GM23338 (cell line): Measurements from ENCODE around the gene SLC25A25. TPM values are rescaled to one million over a fixed set of nuclear protein-coding genes. Genes with fewer than 3 reads are reported as not detected.
A peak's percentile ranks its signal among the peaks of the same experiment; 100 is the strongest.

Source experiments
- ATAC-seq: fragments of 200-7000 bp; cut with Tn5 transposase; 3 replicates; pipeline ENCODE4 v1.9.1; 2020
- DNase-seq: peaks from one replicate; pipeline ENCODE4 v3.0.0-alpha.2; 2015; ENCODE audit warnings: low spot score
- H2AFZ ChIP-seq: fragments of 200-600 bp; sonication (generic); 2 replicates; pipeline ENCODE4 v1.8.0; 2016; ENCODE audit warnings: antibody characterized with exemption, mild to moderate bottlenecking, moderate library complexity
- H3F3A ChIP-seq: fragments of 200-600 bp; sonication (generic); replicated peaks from 2 replicates; pipeline ENCODE4 v1.8.0; 2017; ENCODE audit warnings: antibody characterized with exemption, mixed run types, low read depth
- H3K27ac ChIP-seq: fragments of 200-600 bp; sonication (generic); 2 replicates; pipeline ENCODE4 v1.6.1; 2016; ENCODE audit warnings: low read depth
- H3K27me3 ChIP-seq: fragments of 200-600 bp; sonication (generic); 2 replicates; pipeline ENCODE4 v1.8.0; 2016; ENCODE audit warnings: mild to moderate bottlenecking, mixed run types, moderate library complexity; ENCODE audit not compliant: insufficient read depth
- H3K36me3 ChIP-seq: fragments of 200-600 bp; sonication (generic); 2 replicates; pipeline ENCODE4 v1.8.0; 2016; ENCODE audit warnings: mild to moderate bottlenecking; ENCODE audit not compliant: insufficient read depth
- H3K4me1 ChIP-seq: fragments of 200-600 bp; sonication (generic); 2 replicates; pipeline ENCODE4 v1.8.0; 2016; ENCODE audit warnings: mild to moderate bottlenecking, moderate library complexity; ENCODE audit not compliant: insufficient read depth
- H3K4me2 ChIP-seq: fragments of 200-600 bp; sonication (generic); 2 replicates; pipeline ENCODE4 v1.7.1; 2017; ENCODE audit warnings: mixed run types
- H3K4me3 ChIP-seq: fragments of 200-600 bp; sonication (generic); 2 replicates; pipeline ENCODE4 v1.6.1; 2016; ENCODE audit warnings: mixed run types
- H3K79me2 ChIP-seq: fragments of 200-600 bp; sonication (generic); replicated peaks from 2 replicates; pipeline ENCODE4 v1.8.0; 2017; ENCODE audit warnings: mild to moderate bottlenecking; ENCODE audit not compliant: insufficient read depth
- H3K9me2 ChIP-seq: fragments of 200-600 bp; sonication (generic); 2 replicates; pipeline ENCODE4 v1.8.0; 2017; ENCODE audit not compliant: insufficient read depth
- H4K20me1 ChIP-seq: fragments of 200-600 bp; sonication (generic); replicated peaks from 2 replicates; pipeline ENCODE4 v1.8.0; 2017; ENCODE audit warnings: mild to moderate bottlenecking; ENCODE audit not compliant: insufficient read depth
- H3K27ac Mint-ChIP-seq: 2 replicates; pipeline ENCODE4 v1.8.0; 2020; ENCODE audit warnings: inconsistent platforms, mild to moderate bottlenecking, moderate library complexity, mixed read lengths
- H3K27me3 Mint-ChIP-seq: 3 replicates; pipeline ENCODE4 v1.8.0; 2022; ENCODE audit warnings: low read depth, mild to moderate bottlenecking, moderate library complexity, mixed read lengths, inconsistent platforms; ENCODE audit not compliant: insufficient read depth, poor library complexity
- H3K36me3 Mint-ChIP-seq: 3 replicates; pipeline ENCODE4 v1.8.0; 2021; ENCODE audit warnings: low read depth, mild to moderate bottlenecking, inconsistent platforms, moderate library complexity, mixed read lengths
- H3K4me1 Mint-ChIP-seq: 3 replicates; pipeline ENCODE4 v1.8.0; 2020; ENCODE audit warnings: mild to moderate bottlenecking, inconsistent platforms, mixed read lengths
- H3K4me3 Mint-ChIP-seq: 3 replicates; pipeline ENCODE4 v1.8.0; 2021; ENCODE audit warnings: moderate library complexity, mild to moderate bottlenecking, inconsistent platforms, mixed read lengths
- H3K9me3 Mint-ChIP-seq: 3 replicates; pipeline ENCODE4 v1.8.0; 2020; ENCODE audit warnings: moderate library complexity, mild to moderate bottlenecking, inconsistent platforms, mixed read lengths
- CREB1 ChIP-seq: fragments of 250-450 bp; sonication (Bioruptor Pico); IDR thresholded peaks from 2 replicates; pipeline ENCODE4 v1.5.0; 2020; ENCODE audit warnings: low read depth, mild to moderate bottlenecking, moderate library complexity
- EZH2 ChIP-seq: fragments of 200-600 bp; sonication (generic); IDR thresholded peaks from one replicate; pipeline ENCODE4 v1.8.0; 2017; ENCODE audit warnings: antibody characterized with exemption, mild to moderate bottlenecking, low read depth; ENCODE audit not compliant: unreplicated experiment
- EZH2phosphoT487 ChIP-seq: fragments of 200-600 bp; sonication (generic); IDR thresholded peaks from one replicate; pipeline ENCODE4 v1.8.1; 2018; ENCODE audit warnings: antibody characterized with exemption; ENCODE audit not compliant: unreplicated experiment
- STAT1 ChIP-seq: IDR thresholded peaks from one replicate; pipeline ENCODE4 v1.6.1; 2016; ENCODE audit warnings: antibody characterized with exemption; ENCODE audit not compliant: unreplicated experiment
- ZNF114 ChIP-seq: fragments of 250-450 bp; sonication (Bioruptor Pico); IDR thresholded peaks from 2 replicates; pipeline ENCODE4 v1.5.0; 2020; ENCODE audit warnings: mild to moderate bottlenecking, moderate library complexity
- ZNF331 ChIP-seq: fragments of 250-450 bp; sonication (Bioruptor Pico); IDR thresholded peaks from 2 replicates; pipeline ENCODE4 v1.5.0; 2020; ENCODE audit warnings: low read depth, mild to moderate bottlenecking, moderate library complexity
- polyA plus RNA-seq: library from polyadenylated mRNA; unstranded; fragments of >200 nt; fragmentation: Nextera tagmentation; extraction: Ambion mirVana; gene quantifications from 2 replicates; pipeline ENCODE4 v1.2.1, GENCODE V29; 2016
- total RNA-seq: library from RNA; depleted of rRNA; stranded (reverse); fragments of >200 nt; shearing (Covaris generic); gene quantifications from 2 replicates; pipeline ENCODE4 v1.2.3, GENCODE V29; 2014
- TF ChIP-seq, protein P1 (sequence below), 2 experiments: fragments of 200-600 bp in 1 of 2; sonication (generic) in 1 of 2; conservative IDR thresholded peaks; 2 replicates each; pipeline versions ENCODE4 v1.5.1 to v1.6.1; 2016 to 2017; ENCODE audit warnings: antibody characterized with exemption in 2 of 2, low read depth in 2 of 2, mild to moderate bottlenecking in 2 of 2, moderate library complexity in 1 of 2
- TF ChIP-seq, protein P2 (sequence below): IDR thresholded peaks from one replicate; pipeline ENCODE4 v1.6.1; 2018; ENCODE audit warnings: antibody characterized with exemption; ENCODE audit not compliant: unreplicated experiment
- TF ChIP-seq, protein P3 (sequence below): fragments of 250-450 bp; sonication (Bioruptor Pico); IDR thresholded peaks from 2 replicates; pipeline ENCODE4 v1.5.0; 2020; ENCODE audit warnings: mild to moderate bottlenecking, moderate library complexity

Gene SLC25A25
- total and polyA plus RNA-seq, 2 experiments from 2014 or later: 7.1 to 27.0 TPM

DNA sequence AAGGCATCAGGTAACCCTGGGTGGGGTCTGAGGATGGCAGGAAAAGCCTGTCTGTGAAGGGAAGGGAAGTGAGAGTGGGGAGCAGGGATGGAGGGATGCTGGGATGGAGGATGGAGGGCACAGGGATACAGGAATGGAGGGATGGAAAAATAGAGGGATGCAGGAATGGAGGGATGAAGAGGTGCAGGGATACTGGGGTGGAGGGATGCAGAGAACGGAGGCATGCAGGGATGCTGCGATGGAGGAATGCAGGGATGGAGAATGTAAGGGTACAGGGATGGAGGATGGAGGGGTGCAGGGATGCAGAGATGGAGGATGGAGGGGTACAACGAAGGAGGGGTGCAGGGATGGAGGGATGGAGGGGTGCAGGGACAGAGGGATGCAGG lies 50.4 kb downstream of the SLC25A25 start:
- Histone ChIP-seq H3K27ac (no peak overlapping the region), H3K79me2 (no peaks in the 10 kb centered on the region), H2AFZ (no peak overlapping the region), H3F3A (peaks cover 7% of the 10 kb centered on the region; the same call in 1 of the 2 replicates), H3K4me1 (peaks cover 6% of the 10 kb centered on the region; the same call in 1 of the 2 replicates), H3K4me3 (peak overlapping the region; percentile 45), H3K27me3 (no peaks in the 10 kb centered on the region), H3K36me3 (no peaks in the 10 kb centered on the region), H3K4me2 (peak overlapping the region; percentile 72), H3K9me2 (no peaks in the 10 kb centered on the region), H4K20me1 (peaks cover 5% of the 10 kb centered on the region; the same call in 1 of the 2 replicates)
- Mint-ChIP-seq H3K36me3 (peaks cover 30% of the 10 kb centered on the region), H3K27ac (no peak overlapping the region), H3K4me1 (peaks cover 10% of the 10 kb centered on the region), H3K27me3 (peaks cover 19% of the 10 kb centered on the region), H3K4me3 (no peak overlapping the region; the same call in 2 of the 3 replicates), H3K9me3 (no peaks in the 10 kb centered on the region)
- DNase-seq: no peak
- TF ChIP-seq CREB1 (CRISPR knock-in tag): no peak
- TF ChIP-seq, protein P1, sequence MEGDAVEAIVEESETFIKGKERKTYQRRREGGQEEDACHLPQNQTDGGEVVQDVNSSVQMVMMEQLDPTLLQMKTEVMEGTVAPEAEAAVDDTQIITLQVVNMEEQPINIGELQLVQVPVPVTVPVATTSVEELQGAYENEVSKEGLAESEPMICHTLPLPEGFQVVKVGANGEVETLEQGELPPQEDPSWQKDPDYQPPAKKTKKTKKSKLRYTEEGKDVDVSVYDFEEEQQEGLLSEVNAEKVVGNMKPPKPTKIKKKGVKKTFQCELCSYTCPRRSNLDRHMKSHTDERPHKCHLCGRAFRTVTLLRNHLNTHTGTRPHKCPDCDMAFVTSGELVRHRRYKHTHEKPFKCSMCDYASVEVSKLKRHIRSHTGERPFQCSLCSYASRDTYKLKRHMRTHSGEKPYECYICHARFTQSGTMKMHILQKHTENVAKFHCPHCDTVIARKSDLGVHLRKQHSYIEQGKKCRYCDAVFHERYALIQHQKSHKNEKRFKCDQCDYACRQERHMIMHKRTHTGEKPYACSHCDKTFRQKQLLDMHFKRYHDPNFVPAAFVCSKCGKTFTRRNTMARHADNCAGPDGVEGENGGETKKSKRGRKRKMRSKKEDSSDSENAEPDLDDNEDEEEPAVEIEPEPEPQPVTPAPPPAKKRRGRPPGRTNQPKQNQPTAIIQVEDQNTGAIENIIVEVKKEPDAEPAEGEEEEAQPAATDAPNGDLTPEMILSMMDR (conservative IDR thresholded peaks at IDR 0.05; ENCODE audit: low read depth in 2 of 2): no peak
- TF ChIP-seq, protein P2, sequence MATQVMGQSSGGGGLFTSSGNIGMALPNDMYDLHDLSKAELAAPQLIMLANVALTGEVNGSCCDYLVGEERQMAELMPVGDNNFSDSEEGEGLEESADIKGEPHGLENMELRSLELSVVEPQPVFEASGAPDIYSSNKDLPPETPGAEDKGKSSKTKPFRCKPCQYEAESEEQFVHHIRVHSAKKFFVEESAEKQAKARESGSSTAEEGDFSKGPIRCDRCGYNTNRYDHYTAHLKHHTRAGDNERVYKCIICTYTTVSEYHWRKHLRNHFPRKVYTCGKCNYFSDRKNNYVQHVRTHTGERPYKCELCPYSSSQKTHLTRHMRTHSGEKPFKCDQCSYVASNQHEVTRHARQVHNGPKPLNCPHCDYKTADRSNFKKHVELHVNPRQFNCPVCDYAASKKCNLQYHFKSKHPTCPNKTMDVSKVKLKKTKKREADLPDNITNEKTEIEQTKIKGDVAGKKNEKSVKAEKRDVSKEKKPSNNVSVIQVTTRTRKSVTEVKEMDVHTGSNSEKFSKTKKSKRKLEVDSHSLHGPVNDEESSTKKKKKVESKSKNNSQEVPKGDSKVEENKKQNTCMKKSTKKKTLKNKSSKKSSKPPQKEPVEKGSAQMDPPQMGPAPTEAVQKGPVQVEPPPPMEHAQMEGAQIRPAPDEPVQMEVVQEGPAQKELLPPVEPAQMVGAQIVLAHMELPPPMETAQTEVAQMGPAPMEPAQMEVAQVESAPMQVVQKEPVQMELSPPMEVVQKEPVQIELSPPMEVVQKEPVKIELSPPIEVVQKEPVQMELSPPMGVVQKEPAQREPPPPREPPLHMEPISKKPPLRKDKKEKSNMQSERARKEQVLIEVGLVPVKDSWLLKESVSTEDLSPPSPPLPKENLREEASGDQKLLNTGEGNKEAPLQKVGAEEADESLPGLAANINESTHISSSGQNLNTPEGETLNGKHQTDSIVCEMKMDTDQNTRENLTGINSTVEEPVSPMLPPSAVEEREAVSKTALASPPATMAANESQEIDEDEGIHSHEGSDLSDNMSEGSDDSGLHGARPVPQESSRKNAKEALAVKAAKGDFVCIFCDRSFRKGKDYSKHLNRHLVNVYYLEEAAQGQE: no peak
- no peak for TF ChIP-seq EZH2phosphoT487
- TF ChIP-seq STAT1: no peak
- TF ChIP-seq, protein P3, sequence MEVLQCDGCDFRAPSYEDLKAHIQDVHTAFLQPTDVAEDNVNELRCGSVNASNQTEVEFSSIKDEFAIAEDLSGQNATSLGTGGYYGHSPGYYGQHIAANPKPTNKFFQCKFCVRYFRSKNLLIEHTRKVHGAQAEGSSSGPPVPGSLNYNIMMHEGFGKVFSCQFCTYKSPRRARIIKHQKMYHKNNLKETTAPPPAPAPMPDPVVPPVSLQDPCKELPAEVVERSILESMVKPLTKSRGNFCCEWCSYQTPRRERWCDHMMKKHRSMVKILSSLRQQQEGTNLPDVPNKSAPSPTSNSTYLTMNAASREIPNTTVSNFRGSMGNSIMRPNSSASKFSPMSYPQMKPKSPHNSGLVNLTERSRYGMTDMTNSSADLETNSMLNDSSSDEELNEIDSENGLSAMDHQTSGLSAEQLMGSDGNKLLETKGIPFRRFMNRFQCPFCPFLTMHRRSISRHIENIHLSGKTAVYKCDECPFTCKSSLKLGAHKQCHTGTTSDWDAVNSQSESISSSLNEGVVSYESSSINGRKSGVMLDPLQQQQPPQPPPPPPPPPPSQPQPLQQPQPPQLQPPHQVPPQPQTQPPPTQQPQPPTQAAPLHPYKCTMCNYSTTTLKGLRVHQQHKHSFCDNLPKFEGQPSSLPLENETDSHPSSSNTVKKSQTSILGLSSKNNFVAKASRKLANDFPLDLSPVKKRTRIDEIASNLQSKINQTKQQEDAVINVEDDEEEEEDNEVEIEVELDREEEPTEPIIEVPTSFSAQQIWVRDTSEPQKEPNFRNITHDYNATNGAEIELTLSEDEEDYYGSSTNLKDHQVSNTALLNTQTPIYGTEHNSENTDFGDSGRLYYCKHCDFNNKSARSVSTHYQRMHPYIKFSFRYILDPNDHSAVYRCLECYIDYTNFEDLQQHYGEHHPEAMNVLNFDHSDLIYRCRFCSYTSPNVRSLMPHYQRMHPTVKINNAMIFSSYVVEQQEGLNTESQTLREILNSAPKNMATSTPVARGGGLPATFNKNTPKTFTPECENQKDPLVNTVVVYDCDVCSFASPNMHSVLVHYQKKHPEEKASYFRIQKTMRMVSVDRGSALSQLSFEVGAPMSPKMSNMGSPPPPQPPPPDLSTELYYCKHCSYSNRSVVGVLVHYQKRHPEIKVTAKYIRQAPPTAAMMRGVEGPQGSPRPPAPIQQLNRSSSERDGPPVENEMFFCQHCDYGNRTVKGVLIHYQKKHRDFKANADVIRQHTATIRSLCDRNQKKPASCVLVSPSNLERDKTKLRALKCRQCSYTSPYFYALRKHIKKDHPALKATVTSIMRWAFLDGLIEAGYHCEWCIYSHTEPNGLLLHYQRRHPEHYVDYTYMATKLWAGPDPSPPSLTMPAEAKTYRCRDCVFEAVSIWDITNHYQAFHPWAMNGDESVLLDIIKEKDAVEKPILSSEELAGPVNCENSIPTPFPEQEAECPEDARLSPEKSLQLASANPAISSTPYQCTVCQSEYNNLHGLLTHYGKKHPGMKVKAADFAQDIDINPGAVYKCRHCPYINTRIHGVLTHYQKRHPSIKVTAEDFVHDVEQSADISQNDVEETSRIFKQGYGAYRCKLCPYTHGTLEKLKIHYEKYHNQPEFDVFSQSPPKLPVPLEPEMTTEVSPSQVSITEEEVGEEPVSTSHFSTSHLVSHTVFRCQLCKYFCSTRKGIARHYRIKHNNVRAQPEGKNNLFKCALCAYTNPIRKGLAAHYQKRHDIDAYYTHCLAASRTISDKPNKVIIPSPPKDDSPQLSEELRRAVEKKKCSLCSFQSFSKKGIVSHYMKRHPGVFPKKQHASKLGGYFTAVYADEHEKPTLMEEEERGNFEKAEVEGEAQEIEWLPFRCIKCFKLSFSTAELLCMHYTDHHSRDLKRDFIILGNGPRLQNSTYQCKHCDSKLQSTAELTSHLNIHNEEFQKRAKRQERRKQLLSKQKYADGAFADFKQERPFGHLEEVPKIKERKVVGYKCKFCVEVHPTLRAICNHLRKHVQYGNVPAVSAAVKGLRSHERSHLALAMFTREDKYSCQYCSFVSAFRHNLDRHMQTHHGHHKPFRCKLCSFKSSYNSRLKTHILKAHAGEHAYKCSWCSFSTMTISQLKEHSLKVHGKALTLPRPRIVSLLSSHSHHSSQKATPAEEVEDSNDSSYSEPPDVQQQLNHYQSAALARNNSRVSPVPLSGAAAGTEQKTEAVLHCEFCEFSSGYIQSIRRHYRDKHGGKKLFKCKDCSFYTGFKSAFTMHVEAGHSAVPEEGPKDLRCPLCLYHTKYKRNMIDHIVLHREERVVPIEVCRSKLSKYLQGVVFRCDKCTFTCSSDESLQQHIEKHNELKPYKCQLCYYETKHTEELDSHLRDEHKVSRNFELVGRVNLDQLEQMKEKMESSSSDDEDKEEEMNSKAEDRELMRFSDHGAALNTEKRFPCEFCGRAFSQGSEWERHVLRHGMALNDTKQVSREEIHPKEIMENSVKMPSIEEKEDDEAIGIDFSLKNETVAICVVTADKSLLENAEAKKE (CRISPR knock-in tag): no peak
- TF ChIP-seq ZNF114 (CRISPR knock-in tag): no peak
- no peak for TF ChIP-seq ZNF331 (CRISPR knock-in tag)
- no peak for TF ChIP-seq EZH2
- ATAC-seq: no peak
